ENCODE data around the gene TMEM52. TPM values are rescaled to one million over a fixed set of nuclear protein-coding genes. Genes with fewer than 3 reads are reported as not detected.

The TMEM52 gene
- polyA plus RNA-seq, 1 donor: 134 TPM

Other genes starting within 250 kb of the TMEM52 start
- 37.7 TPM for gene SLC35E2B, start 226.5 kb downstream of the TMEM52 start, polyA plus RNA-seq (ENCODE audit: insufficient read length)
- 27.0 TPM for gene CDK11A, start 194.9 kb downstream of the TMEM52 start, polyA plus RNA-seq (ENCODE audit: insufficient read length)
- gene NADK, start 140.8 kb downstream of the TMEM52 start, polyA plus RNA-seq (ENCODE audit: insufficient read length): 32.4 TPM
- 164 TPM for gene GNB1, start 28.2 kb downstream of the TMEM52 start, polyA plus RNA-seq (ENCODE audit: insufficient read length)
- gene CALML6, start 4.0 kb downstream of the TMEM52 start, polyA plus RNA-seq (ENCODE audit: insufficient read length): 211 TPM
- 0.19 TPM for gene CFAP74, start 84.5 kb upstream of the TMEM52 start, polyA plus RNA-seq (ENCODE audit: insufficient read length)
- 1.1 TPM for gene GABRD, start 100.1 kb upstream of the TMEM52 start, polyA plus RNA-seq (ENCODE audit: insufficient read length)
- 7.8 TPM for gene PRKCZ, start 131.1 kb upstream of the TMEM52 start, polyA plus RNA-seq (ENCODE audit: insufficient read length)